ENCODE measurements around the gene HBD.
"Not testable (repeated sequence)": the region's sequence is repeated elsewhere in the genome, so short reads cannot be mapped to it uniquely, and the experiment has no call there.

HBD gene

DNA sequence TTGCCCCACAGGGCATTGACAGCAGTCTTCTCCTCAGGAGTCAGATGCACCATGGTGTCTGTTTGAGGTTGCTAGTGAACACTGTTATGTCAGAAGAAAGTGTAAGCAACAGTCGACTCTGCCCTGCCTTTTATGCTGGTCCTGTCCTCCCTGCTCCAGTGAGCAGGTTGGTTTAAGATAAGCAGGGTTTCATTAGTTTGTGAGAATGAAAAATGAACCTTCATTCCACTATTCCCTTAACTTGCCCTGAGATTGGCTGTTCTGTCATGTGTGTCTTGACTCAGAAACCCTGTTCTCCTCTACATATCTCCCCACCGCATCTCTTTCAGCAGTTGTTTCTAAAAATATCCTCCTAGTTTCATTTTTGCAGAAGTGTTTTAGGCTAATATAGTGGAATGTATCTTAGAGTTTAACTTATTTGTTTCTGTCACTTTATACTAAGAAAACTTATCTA is at the start of gene HBD:
Gene HBD (minus strand): TSS at position 103 of the 454 bp plus-strand sequence. CDS start 50 bp downstream, at position 53.
- no peak for DNase-seq

DNA sequence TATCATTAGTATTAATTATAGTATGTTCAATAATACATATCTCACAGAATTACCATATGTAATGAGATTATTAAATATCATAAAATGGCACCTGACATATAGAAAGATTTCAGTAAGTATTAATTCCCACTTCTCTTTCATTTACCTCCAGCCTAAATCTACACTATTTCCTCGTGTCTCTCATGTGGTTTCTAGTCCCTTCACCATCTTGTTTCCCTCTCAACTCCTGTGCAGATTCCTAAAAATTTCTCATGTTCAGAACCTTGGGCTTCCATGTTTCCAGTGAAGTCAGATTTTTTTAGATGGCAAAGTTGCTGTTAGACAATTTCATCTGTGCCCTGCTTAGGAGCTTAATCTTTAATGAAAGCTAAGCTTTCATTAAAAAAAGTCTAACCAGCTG is 49.6 kb upstream of the HBD start:
- DNase-seq = no peak

DNA sequence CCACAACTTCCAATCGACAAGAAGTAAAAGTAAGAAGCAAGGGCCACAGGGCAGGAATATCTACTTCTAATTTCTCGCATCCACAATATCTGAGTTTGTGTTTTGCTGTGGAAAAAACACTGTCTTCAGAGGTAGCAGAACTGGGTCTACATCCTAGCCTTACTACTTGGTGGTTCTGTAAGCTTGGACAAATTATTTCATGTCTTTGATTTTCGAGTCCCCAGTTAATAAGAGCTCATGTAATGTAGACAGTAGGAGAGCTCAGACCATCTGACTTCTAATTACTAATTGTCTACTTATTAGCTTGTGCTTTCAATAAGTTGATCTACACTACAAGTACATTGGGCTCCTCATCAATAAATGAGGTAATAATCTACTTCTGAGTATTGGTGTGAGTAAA is 48.8 kb upstream of the HBD start:
- DNase-seq = no peak

DNA sequence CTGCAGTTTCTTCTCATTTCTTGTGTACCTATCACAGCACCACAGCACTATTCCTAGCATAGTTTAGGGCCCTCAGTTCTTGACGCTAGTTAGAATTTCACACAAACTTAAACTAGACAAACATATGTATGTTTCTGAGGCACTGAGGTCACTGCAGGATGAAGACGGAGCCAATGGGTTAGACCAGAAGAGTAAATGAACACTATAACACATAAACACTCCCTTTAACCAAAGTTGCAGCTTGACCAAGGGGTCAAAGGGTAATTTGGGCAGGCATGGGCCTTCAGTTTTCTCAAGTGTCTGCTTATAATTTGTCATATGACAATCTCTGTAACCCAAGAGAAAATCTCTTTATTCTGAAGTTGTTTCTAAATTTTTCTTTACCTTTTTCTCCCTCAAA is 48.3 kb upstream of the HBD start:
- DNase-seq = no peak

DNA sequence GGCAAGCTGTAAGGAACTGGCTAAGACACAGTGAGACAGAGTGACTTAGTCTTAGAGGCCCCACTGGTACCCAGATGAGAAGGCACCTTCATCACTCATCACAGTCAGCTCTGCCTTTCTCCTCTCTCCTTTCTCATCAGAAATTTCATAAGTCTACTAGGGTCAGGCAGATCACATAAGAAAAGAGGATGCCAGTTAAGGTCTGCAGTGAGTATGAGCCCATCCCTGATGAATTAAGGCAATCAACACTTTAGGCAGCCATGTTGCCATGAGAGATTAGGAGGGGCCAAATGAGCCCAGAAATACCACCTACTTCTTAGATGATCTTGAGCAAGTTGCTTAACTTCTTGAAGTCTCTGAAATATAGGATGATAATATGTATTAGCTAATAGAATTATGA is 47.3 kb upstream of the HBD start:
- no peak for DNase-seq

DNA sequence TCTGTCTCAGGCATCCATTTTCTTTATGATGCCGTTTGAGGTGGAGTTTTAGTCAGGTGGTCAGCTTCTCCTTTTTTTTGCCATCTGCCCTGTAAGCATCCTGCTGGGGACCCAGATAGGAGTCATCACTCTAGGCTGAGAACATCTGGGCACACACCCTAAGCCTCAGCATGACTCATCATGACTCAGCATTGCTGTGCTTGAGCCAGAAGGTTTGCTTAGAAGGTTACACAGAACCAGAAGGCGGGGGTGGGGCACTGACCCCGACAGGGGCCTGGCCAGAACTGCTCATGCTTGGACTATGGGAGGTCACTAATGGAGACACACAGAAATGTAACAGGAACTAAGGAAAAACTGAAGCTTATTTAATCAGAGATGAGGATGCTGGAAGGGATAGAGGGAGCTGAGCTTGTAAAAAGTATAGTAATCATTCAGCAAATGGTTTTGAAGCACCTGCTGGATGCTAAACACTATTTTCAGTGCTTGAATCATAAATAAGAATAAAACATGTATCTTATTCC is 46.4 kb upstream of the HBD start:
- no peak for DNase-seq

DNA sequence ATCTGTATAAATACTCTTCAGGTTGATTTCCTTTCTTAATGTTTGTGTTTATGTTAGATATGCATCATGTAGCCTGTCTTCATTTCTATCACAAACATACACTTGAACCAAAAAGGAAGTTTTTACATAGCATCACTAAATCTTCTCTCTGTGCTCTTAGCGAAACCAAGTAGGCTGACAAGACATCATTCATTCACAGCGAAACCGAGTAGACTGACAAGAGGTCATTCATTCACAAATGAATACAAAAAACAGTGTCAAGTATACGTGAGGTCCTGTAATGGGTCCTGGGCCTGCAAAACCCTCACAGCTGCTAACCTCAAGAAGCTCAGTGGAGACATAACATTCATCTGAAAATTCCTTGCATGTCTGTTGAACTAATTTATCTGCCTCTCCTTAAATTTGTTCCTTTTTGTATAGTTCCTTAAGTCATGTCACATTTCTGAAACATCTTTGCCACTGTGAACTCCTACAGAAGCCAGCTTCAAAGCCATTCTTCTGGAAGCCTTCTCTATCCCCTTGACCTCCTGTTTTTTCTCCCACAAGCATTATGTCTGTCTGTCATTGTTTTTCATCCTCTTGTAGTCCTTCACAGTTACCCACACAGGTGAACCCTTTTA is 45.3 kb upstream of the HBD start:
- DNase-seq = no peak

DNA sequence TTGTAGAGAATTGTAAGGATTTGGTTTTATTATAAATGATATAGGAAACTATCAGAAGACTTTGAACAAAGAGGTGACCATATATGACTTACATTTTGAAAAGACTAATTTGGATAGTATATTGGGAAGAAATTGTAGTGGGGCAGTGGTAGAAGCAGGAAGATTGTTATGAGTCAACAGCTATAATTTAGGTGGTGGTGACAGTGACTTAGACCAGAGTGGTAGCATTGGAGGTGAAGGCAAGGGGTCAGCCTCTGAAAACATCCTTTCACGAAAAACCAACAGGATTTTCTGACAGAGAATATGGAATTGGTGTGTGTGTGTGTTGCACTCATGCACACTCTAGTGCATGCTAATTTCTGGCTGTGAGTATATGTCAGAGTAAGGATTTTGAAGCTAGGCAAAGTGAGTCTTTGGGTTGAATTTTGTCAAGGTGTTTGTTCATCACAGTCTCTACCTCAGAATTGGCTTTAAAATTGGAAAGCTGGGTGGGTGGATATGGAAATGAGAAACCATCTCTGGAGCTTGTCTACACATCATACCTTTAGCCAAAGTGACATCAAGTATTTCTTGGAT is 43.6 kb upstream of the HBD start:
- DNase-seq = no peak

DNA sequence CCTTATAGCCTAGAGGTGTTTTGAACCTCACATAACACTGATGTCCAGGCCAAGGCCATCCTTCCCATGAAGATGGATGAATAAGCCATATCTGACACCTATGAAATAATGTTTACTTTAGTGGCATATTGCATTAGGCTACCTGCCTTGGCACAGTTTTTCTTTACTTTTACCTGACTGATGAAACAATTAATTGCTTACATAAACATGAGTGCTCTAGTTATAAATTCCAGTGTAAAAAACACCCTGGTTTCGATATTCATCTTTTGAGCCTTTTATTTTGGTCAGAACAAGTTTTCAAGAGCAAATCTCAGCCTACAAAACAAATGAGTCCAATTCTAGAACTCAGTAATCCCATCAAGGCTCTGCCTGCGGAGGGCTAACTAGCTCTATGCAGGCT is 42.4 kb upstream of the HBD start:
- no peak for DNase-seq

DNA sequence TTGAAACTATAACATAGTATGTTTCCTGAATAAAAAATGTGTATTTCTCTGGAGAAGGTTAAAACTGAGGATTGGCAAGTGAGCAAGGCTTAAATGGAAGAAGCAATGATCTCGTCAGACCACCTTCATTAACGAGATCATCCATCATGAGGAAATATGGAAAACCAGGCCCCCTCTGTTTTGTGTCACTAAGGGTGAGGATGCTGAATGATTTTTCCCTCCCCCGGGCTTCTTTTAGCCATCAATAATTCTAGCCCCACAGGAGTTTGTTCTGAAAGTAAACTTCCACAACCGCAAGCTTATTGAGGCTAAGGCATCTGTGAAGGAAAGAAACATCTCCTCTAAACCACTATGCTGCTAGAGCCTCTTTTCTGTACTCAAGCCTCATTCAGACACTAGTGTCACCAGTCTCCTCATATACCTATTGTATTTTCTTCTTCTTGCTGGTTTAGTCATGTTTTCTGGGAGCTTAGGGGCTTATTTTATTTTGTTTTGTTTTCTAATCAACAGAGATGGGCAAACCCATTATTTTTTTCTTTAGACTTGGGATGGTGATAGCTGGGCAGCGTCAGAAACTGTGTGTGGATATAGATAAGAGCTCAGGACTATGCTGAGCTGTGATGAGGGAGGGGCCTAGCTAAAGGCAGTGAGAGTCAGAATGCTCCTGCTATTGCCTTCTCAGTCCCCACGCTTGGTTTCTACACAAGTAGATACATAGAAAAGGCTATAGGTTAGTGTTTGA is 41.3 kb upstream of the HBD start:
- DNase-seq = no peak

DNA sequence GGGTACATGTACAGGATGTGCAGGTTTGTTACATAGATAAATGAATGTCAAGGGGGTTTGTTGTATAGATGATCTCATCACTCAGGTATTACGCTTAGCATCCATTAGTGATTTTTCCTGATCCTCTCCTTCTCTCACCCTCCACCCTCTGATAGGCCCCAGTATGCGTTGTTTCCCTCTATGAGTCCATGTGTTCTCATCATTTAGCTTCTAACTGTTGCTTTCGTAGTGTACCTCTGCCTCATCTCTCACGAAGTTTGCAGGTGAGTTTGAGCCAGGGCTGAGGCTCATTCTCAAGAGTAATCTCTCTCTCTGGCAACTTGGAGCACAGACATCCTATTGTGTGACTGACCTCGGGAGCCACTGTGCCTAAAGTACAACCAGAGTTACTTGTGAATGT is 40.1 kb upstream of the HBD start:
- no peak for DNase-seq

DNA sequence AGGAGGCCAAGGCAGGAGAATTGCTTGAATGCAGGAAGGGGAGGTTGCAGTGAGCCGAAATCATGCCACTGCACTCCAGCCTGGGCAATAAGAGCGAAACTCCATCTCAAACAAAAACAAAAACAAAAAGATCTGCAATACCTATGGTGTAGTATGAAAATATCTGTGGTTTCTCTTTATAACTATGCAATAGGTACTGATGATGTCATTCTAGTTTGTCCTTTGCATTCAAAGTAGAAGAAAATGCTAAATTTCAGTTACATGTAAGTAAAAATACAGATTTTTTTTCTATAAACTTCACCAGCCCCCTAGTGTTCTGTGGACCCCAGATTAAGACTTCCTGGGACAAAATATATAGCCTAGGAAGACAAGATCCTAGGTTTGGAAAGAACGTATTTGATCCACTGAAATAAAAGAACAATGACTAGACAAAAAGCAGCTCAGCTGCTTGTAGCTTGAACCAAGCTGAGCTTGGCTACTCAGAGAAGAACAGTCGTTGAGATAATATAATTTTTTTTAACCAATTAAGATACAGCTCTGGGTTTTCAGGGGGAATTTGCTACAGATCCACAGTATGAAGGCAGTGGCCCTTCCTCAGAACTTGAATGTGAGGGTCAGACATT is 38.2 kb upstream of the HBD start:
- DNase-seq = no peak

DNA sequence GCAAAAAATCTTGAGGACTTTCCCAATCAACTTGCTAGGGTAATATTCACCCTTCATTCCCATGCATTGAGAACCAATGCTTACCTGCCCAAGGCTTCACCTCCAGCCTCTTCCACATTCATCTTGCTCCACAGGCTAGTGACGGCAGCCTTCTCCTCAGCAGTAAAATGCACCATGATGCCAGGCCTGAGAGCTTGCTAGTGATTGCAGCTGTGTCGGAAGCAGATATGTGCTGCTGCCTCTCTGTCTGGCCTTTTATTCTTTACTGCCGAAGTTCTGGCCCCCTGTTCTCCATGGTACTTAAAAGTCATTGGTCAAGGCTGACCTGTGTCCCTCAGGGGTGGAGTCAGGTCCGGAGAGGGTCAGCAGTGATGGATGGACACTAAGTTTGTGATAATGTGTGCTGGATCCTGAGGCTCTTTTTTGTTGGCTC is 35.4 kb upstream of the HBD start, which contains the start of gene HBE1:
Gene HBE1 (minus strand): TSS at position 231 of the 433 bp plus-strand sequence. CDS start 55 bp downstream, at position 176.
- no peak for DNase-seq

DNA sequence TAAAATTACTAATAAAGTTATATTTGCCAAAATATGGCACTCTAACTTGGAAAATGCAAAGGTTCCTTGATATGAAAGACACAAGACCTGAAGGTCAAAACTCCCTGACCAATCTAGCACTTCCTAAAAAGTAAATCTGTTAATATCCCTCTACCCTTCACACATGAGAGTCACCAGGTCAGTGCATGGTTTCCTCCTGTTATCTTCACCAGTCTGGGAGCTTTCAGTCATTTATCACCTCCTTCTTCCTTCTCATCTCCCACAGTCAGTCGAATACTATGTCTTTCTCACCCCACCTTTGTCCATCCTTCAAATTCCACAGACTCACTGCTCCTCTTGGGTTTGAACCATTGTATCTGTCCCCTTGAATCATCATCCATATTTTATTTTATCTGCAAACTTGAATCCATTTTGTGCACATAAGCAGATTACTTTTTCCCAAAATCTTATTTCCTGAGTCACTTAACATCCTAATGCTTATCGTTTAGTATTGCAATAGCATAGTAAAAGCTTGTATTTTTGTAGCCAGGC is 32.8 kb upstream of the HBD start:
- no peak for DNase-seq

DNA sequence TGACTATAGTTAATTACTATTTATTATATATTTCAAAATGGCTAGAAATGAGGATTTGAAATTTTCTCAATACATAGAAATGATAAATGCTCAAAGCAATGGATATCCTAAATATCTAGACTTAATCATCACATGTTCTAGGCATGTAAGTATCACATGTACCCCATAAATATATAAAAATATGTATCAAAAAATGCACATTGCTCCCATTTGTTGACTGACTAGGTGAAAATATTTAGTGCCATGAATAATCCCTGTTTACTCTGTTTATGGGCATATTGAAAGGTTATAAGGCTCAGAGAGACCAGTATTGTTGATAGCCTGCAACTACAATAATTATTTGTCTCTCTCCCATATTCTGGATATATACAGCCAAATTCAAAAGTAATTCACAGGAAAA is 32.3 kb upstream of the HBD start:
- DNase-seq = no peak

DNA sequence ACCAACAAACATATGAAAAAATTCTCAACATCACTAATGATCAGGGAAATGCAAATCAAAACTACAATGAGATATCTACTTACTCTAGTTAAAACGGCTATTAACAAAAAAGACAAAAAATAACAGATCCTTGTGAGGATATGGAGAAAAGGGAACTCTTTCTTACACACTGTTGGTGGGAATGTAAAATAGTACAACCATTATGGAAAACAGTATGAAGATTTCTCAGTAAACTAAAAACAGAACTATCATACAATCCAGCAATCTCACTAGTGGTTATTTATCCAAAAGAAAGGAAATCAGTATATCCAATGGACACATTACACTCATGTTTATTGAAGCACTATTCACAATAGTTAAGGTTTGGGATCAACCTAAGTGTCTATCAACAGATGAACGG is 31.5 kb upstream of the HBD start:
- no peak for DNase-seq

DNA sequence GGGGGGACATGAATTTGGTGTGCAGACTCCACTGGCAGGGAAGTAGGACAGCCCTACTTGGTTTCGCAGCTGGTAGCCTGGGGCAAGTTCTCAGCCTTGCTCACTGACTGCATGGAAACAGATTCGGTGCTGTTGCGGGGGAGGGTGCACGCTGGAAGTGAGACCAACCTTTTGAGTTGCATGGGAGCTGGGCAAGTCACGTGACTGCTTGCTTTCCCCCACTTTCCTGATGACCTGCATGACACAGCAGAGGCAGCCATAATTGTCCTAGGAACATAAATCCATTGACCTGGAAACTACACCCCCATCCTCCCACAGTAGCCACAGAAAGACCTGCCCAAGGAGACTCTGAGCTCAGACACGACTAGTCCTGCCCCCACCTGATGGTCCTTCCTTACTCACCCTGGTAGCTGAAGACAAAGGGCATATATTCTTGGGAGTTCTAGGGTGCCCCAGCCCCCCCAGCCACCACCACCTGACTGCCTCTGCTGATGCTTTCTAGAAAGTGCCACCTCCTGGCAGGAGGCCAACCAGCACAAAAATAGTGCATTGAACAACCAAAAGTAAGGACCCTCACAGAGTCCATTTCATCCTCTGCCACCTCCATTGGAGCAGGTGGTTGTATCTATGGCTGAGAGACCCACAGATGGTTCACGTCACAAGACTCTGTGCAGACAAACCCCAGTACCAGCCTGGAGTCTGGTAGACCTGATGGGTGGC is 24.4 kb upstream of the HBD start:
- no peak for DNase-seq

DNA sequence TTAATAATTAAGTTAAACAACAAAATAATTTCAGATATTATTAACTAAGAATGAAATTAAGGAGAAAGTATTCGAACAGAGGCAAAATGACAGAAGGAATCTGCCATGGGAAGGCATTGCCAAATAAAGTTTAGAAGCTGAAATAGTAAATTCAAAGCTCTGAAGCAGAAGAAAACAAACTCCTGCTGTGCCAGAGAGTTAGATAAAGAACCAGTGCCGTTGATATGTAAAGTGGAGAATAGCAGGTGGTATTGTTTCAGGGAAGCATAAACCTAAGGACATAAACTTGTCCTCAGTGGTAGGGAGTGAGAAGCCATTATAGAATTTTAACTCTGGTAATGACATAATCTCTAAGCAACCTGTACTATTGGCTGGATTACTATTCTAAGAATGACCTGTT is 23.0 kb upstream of the HBD start:
- no peak for DNase-seq

DNA sequence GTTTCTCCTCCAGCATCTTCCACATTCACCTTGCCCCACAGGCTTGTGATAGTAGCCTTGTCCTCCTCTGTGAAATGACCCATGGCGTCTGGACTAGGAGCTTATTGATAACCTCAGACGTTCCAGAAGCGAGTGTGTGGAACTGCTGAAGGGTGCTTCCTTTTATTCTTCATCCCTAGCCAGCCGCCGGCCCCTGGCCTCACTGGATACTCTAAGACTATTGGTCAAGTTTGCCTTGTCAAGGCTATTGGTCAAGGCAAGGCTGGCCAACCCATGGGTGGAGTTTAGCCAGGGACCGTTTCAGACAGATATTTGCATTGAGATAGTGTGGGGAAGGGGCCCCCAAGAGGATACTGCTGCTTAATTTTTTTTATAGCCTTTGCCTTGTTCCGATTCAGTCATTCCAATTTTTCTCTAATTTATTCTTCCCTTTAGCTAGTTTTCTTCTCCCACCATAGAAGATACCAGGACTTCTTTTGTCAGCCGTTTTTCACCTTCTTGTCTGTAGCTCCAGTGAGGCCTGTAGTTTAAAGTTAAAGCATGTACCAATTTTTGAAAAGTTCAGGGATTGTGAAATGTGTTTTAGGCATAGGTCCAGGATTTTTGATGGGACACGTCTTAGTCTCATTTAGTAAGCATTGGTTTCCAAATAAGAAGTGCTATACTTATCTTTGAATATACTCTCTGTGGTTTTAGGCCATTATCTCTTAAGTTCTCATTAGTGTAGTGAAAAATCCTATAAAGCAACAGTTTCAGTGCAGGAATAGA is 20.5 kb upstream of the HBD start, which contains the start of gene HBG2:
Gene HBG2 (minus strand): TSS at position 136 of the 768 bp plus-strand sequence. CDS start 53 bp downstream, at position 83.
- DNase-seq = not testable (repeated sequence)

DNA sequence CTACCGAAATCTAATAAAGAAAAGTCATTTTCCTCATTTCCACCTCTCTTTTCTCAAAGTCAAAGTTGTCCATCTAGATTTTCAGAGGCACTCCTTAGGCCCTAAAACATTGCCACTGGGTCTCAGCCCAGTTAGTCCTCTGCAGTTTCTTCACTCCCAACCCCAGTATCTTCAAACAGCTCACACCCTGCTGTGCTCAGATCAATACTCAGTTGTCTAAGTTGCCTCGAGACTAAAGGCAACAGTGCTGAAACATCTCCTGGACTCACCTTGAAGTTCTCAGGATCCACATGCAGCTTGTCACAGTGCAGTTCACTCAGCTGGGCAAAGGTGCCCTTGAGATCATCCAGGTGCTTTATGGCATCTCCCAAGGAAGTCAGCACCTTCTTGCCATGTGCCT is 19.7 kb upstream of the HBD start:
- not testable (repeated sequence) for DNase-seq

DNA sequence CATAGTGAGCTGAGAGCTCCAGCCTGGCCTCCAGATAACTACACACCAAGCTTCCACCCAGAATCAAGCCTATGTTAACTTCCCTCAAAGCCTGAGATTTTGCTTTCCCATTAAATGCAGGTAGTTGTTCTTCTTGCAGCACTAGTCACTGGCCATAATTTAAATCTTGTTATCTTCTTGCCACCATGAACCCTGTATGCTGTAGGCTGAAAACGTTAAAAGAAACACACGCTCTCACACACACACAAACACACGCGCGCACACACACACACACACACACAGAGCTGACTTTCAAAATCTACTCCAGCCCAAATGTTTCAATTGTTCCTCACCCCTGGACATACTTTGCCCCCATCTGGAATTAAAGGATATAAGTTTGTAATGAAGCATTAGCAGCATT is 19.2 kb upstream of the HBD start:
- DNase-seq = not testable (repeated sequence)

DNA sequence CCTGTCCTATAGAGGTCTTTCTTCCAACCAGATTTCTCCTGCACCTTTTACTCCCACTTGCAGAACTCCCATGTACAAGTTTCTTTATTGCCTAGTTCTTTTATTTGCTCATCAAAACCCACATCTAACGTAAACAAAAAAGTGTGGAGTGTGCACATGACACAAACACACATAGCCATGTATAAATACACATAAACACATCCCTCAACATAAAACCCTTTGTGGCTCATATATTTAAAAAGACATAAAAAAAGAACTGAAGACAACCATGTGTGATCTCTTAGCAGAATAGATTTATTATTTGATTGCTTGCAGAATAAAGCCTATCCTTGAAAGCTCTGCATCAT is 18.6 kb upstream of the HBD start:
- DNase-seq = no peak
